Fibroblast of villous mesenchyme (primary cell): ENCODE results near the gene CORO1C. TPM values are rescaled to one million over a fixed set of nuclear protein-coding genes. Genes with fewer than 3 reads are reported as not detected.

Experiments used
- DNase-seq: peaks from one replicate; pipeline ENCODE4 v3.0.0-alpha.2; 2010; ENCODE audit warnings: low read depth
- H3K4me3 ChIP-seq: 2 replicates; pipeline ENCODE4 v1.5.1; 2011; ENCODE audit warnings: low read depth, mild to moderate bottlenecking, low read length
- total RNA-seq: library from RNA; depleted of rRNA; stranded (reverse); fragments of >200 nt; gene quantifications from 2 replicates; pipeline ENCODE4 v1.2.3, GENCODE V29; 2012
- TF ChIP-seq, protein P1 (sequence below): IDR thresholded peaks from 2 replicates; pipeline ENCODE4 v1.5.1; 2012; ENCODE audit warnings: low read depth, mild to moderate bottlenecking, low read length; ENCODE audit not compliant: insufficient read depth

The CORO1C gene
- total RNA-seq, 1 donor = 433 TPM

GRCh38 chr12:108630481-108631207, 100.7 kb downstream of the CORO1C start:
- peak; percentile 87 for DNase-seq
- TF ChIP-seq, protein P1, sequence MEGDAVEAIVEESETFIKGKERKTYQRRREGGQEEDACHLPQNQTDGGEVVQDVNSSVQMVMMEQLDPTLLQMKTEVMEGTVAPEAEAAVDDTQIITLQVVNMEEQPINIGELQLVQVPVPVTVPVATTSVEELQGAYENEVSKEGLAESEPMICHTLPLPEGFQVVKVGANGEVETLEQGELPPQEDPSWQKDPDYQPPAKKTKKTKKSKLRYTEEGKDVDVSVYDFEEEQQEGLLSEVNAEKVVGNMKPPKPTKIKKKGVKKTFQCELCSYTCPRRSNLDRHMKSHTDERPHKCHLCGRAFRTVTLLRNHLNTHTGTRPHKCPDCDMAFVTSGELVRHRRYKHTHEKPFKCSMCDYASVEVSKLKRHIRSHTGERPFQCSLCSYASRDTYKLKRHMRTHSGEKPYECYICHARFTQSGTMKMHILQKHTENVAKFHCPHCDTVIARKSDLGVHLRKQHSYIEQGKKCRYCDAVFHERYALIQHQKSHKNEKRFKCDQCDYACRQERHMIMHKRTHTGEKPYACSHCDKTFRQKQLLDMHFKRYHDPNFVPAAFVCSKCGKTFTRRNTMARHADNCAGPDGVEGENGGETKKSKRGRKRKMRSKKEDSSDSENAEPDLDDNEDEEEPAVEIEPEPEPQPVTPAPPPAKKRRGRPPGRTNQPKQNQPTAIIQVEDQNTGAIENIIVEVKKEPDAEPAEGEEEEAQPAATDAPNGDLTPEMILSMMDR = no peak
- no peak overlapping the region for H3K4me3 ChIP-seq

DNA sequence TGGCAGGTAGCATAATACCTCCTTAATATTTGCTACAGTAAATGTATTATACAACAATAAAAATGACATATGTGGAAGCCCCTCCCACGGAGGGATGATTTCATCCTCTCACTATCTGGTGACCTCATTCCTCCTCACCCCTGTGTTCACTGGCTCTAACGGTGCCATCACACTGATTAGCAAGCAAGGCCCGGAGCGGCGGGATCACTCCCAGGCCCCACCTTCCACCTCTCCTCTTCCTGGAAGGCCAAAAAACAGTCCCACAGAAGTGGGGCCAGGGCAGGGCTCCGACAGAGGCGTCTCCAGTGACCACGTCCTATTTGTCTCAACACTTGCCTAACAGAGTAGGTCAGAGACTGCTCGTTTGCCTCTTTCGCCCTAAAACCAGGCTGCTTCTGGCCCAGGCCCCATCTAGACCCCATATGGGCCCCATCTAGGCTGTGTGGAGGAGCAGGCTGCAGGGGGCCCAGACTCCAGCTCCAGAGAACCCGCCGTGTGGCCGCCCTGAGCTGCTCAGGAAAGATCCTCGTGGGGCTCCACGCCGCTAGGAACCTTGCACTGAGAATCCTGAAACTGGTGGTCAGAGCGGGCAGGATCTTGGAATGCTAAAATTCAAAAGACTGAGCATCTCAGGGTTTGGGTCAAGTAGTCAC, 101.4 kb downstream of the CORO1C start:
- H3K4me3 ChIP-seq = no peak overlapping the region
- TF ChIP-seq, protein P1 = no peak
- peak; percentile 88 for DNase-seq

DNA sequence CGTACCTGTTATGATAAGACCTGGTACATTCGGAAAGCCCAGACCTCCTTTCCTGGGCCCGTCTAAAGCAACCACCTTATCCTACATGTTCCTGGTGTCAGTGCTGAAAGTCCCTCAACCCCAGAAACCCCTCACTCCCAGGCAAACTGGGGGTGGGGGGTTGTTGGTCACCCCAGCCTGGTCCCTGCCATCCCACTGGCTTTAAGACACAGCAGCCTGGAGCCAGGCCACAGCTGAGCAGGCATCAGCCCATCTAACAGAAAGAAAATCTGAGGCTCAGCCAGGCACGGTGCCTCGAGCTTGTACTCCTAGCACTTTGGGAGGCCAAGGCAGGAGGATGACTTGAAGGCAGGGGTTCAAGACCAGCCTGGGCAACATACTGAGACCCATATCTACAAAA, 102.2 kb downstream of the CORO1C start:
- H3K4me3 ChIP-seq = peak overlapping the region; percentile 38
- DNase-seq = no peak
- TF ChIP-seq, protein P1 = no peak

GRCh38 chr12:108627134-108627920, 104.0 kb downstream of the CORO1C start:
- TF ChIP-seq, protein P1 = no peak
- no peak for DNase-seq

GRCh38 chr12:108625228-108625627, 106.1 kb downstream of the CORO1C start:
- DNase-seq = no peak
- H3K4me3 ChIP-seq = no peak overlapping the region
- TF ChIP-seq, protein P1 = no peak

More at GRCh38 chr12:108627134-108627920, 104.0 kb downstream of the CORO1C start:
- H3K4me3 ChIP-seq = no peak overlapping the region

GRCh38 chr12:108623577-108623976, 107.7 kb downstream of the CORO1C start:
- no peak overlapping the region for H3K4me3 ChIP-seq
- TF ChIP-seq, protein P1 = no peak
- no peak for DNase-seq
